Occipital lobe (tissue), 2 donors: Measurements from ENCODE around the gene PLXDC2. TPM values are rescaled to one million over a fixed set of nuclear protein-coding genes. Genes with fewer than 3 reads are reported as not detected.
"Not testable (repeated sequence)": the region's sequence is repeated elsewhere in the genome, so short reads cannot be mapped to it uniquely, and the experiment has no call there.

ENCODE experiments used
- DNase-seq: peaks from one replicate; lab custom pipeline; 2025; lab: John Stamatoyannopoulos, UW
- total RNA-seq: library from RNA; depleted of rRNA; stranded (reverse); fragments of >200 nt; gene quantifications from one replicate; pipeline ENCODE4 v1.2.3, GENCODE V29; 2014

The PLXDC2 gene
- total RNA-seq, 1 donor from 2014 or later = 12.5 TPM

GRCh38 chr10:20029523-20029922, 213.3 kb downstream of the PLXDC2 start:
- no peak for DNase-seq

GRCh38 chr10:20033476-20033875, 217.2 kb downstream of the PLXDC2 start:
- no peak for DNase-seq

GRCh38 chr10:20034732-20035131, 218.5 kb downstream of the PLXDC2 start:
- no peak for DNase-seq

GRCh38 chr10:20040012-20040411, 223.8 kb downstream of the PLXDC2 start:
- no peak for DNase-seq

- no peak for DNase-seq
Measured at GRCh38 chr10:20041931-20042330, 225.7 kb downstream of the PLXDC2 start.

GRCh38 chr10:20045100-20045499, 228.9 kb downstream of the PLXDC2 start:
- not testable (repeated sequence) for DNase-seq

- no peak for DNase-seq
Measured at GRCh38 chr10:20048161-20048560, 231.9 kb downstream of the PLXDC2 start.

GRCh38 chr10:20058135-20058534, 241.9 kb downstream of the PLXDC2 start:
- no peak for DNase-seq

GRCh38 chr10:20059084-20059835, 243.0 kb downstream of the PLXDC2 start:
- no peak for DNase-seq

GRCh38 chr10:20065814-20066213, 249.6 kb downstream of the PLXDC2 start:
- DNase-seq = no peak

- DNase-seq = no peak
Measured at GRCh38 chr10:20073167-20073566, 256.9 kb downstream of the PLXDC2 start.

- DNase-seq = no peak
Measured at GRCh38 chr10:20075713-20076112, 259.5 kb downstream of the PLXDC2 start.

- no peak for DNase-seq
Measured at GRCh38 chr10:20084451-20084850, 268.2 kb downstream of the PLXDC2 start.

- DNase-seq = no peak
Measured at GRCh38 chr10:20085115-20085514, 268.9 kb downstream of the PLXDC2 start.

GRCh38 chr10:20087353-20087752, 271.1 kb downstream of the PLXDC2 start:
- DNase-seq = no peak

- no peak for DNase-seq
Measured at GRCh38 chr10:20088061-20088701, 271.9 kb downstream of the PLXDC2 start.

- no peak for DNase-seq
Measured at GRCh38 chr10:20089879-20090278, 273.6 kb downstream of the PLXDC2 start.

GRCh38 chr10:20090831-20091230, 274.6 kb downstream of the PLXDC2 start:
- DNase-seq = no peak

GRCh38 chr10:20091698-20092097, 275.5 kb downstream of the PLXDC2 start:
- no peak for DNase-seq

GRCh38 chr10:20093600-20093999, 277.4 kb downstream of the PLXDC2 start:
- no peak for DNase-seq

- no peak for DNase-seq
Measured at GRCh38 chr10:20094226-20094976, 278.2 kb downstream of the PLXDC2 start.

- no peak for DNase-seq
Measured at GRCh38 chr10:20100171-20100570, 283.9 kb downstream of the PLXDC2 start.
